ENCODE data around the gene SUSD3.

GRCh38 chr9:93052791-93053540 is 5.5 kb upstream of the SUSD3 start:
- no peak for TF ChIP-seq CTCF (conservative IDR thresholded peaks at IDR 0.05; ENCODE audit: low read depth, low read length)
- TF ChIP-seq, protein P1, sequence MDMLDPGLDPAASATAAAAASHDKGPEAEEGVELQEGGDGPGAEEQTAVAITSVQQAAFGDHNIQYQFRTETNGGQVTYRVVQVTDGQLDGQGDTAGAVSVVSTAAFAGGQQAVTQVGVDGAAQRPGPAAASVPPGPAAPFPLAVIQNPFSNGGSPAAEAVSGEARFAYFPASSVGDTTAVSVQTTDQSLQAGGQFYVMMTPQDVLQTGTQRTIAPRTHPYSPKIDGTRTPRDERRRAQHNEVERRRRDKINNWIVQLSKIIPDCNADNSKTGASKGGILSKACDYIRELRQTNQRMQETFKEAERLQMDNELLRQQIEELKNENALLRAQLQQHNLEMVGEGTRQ (IDR thresholded peaks at IDR 0.05; ENCODE audit: low read depth, low read length): no peak
- no peak for TF ChIP-seq RFX5 (IDR thresholded peaks at IDR 0.05; ENCODE audit: low read depth, low read length)
- no peak for TF ChIP-seq POLR2A (IDR thresholded peaks at IDR 0.05; ENCODE audit: low read depth, low read length)
- TF ChIP-seq, protein P2, sequence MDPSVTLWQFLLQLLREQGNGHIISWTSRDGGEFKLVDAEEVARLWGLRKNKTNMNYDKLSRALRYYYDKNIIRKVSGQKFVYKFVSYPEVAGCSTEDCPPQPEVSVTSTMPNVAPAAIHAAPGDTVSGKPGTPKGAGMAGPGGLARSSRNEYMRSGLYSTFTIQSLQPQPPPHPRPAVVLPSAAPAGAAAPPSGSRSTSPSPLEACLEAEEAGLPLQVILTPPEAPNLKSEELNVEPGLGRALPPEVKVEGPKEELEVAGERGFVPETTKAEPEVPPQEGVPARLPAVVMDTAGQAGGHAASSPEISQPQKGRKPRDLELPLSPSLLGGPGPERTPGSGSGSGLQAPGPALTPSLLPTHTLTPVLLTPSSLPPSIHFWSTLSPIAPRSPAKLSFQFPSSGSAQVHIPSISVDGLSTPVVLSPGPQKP (IDR thresholded peaks at IDR 0.05; ENCODE audit: borderline replicate concordance, low read depth, low read length): no peak
- TF ChIP-seq BHLHE40 (IDR thresholded peaks at IDR 0.05; ENCODE audit: low read depth, low read length): no peak
- TF ChIP-seq MAZ (IDR thresholded peaks at IDR 0.05; ENCODE audit: borderline replicate concordance, low read depth, low read length): no peak
